ENCODE results near the gene GOLT1B.

- TF ChIP-seq CTCF (IDR thresholded peaks at IDR 0.05), result no peak
- no peak for TF ChIP-seq POLR2A (IDR thresholded peaks at IDR 0.05)
- no peak for TF ChIP-seq EP300 (IDR thresholded peaks at IDR 0.05)
Observed at GRCh38 chr12:21502872-21503271, 1.3 kb downstream of the GOLT1B start.
